ENCODE measurements around the gene AGPAT3.

The AGPAT3 gene

GRCh38 chr21:43978060-43978459 is 113.0 kb downstream of the AGPAT3 start:
- no peak for DNase-seq (ENCODE audit: low spot score)

- no peak for DNase-seq (ENCODE audit: low spot score)
Observed at GRCh38 chr21:43979654-43980053, 114.6 kb downstream of the AGPAT3 start.

GRCh38 chr21:43981151-43981870 is 116.3 kb downstream of the AGPAT3 start:
- no peak for DNase-seq (ENCODE audit: low spot score)

- DNase-seq (ENCODE audit: low spot score) = no peak
Observed at GRCh38 chr21:43981871-43982210, 116.8 kb downstream of the AGPAT3 start.

GRCh38 chr21:43982489-43983078 is 117.6 kb downstream of the AGPAT3 start:
- DNase-seq (ENCODE audit: low spot score) = no peak

GRCh38 chr21:43983390-43983789 is 118.4 kb downstream of the AGPAT3 start:
- DNase-seq (ENCODE audit: low spot score) = no peak

GRCh38 chr21:43983860-43984420 is 118.9 kb downstream of the AGPAT3 start:
- DNase-seq (ENCODE audit: low spot score) = no peak

- no peak for DNase-seq (ENCODE audit: low spot score)
Observed at GRCh38 chr21:43984905-43985689, 120.1 kb downstream of the AGPAT3 start.

GRCh38 chr21:43985690-43986251 is 120.7 kb downstream of the AGPAT3 start:
- no peak for DNase-seq (ENCODE audit: low spot score)

- DNase-seq (ENCODE audit: low spot score) = no peak
Observed at GRCh38 chr21:43986544-43987451, 121.8 kb downstream of the AGPAT3 start.

- no peak for DNase-seq (ENCODE audit: low spot score)
Observed at GRCh38 chr21:43987509-43987908, 122.5 kb downstream of the AGPAT3 start.

- DNase-seq (ENCODE audit: low spot score) = no peak
Observed at GRCh38 chr21:43988016-43988415, 123.0 kb downstream of the AGPAT3 start.

- DNase-seq (ENCODE audit: low spot score) = no peak
Observed at GRCh38 chr21:43988506-43989230, 123.6 kb downstream of the AGPAT3 start.

- no peak for DNase-seq (ENCODE audit: low spot score)
Observed at GRCh38 chr21:43989401-43989800, 124.4 kb downstream of the AGPAT3 start.

- no peak for DNase-seq (ENCODE audit: low spot score)
Observed at GRCh38 chr21:43991447-43991991, 126.5 kb downstream of the AGPAT3 start.

GRCh38 chr21:43992121-43992520 is 127.1 kb downstream of the AGPAT3 start:
- no peak for DNase-seq (ENCODE audit: low spot score)

GRCh38 chr21:43993420-43993934 is 128.5 kb downstream of the AGPAT3 start:
- no peak for DNase-seq (ENCODE audit: low spot score)

- no peak for DNase-seq (ENCODE audit: low spot score)
Observed at GRCh38 chr21:43994085-43994484, 129.1 kb downstream of the AGPAT3 start.

- no peak for DNase-seq (ENCODE audit: low spot score)
Observed at GRCh38 chr21:43994646-43995045, 129.6 kb downstream of the AGPAT3 start.

- DNase-seq (ENCODE audit: low spot score) = no peak
Observed at GRCh38 chr21:43995521-43996105, 130.6 kb downstream of the AGPAT3 start.

Data from hematopoietic multipotent progenitor cell treated with erythropoietin and hydrocortisone succinate and interleukin-3 and kit ligand, for 17 days (in vitro differentiated cells).